ENCODE results near the gene WDR18. TPM values are rescaled to one million over a fixed set of nuclear protein-coding genes. Genes with fewer than 3 reads are reported as not detected.

WDR18 gene
- total RNA-seq, 1 donor from 2014 or later: 60.0 TPM

DNA sequence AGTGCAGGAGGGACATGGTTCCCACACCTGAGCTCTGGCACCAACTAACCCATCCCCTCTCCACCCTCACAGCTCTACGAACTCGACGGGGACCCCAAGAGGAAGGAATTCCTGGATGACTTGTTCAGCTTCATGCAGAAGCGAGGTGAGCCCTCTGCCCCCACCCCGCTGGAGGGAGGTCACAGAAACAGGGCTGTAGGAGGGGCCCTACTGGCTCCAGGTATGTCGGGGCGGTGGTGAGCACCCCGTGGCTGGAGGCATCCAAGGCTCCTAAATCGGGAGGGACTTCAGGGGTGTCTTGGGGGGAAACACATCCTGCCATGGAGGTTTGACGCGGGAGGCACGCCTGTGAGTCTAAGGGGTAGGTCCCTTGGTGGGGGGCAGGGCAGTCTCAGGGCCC is 24.1 kb upstream of the WDR18 start:
- Mint-ChIP-seq H3K4me3 (ENCODE audit: unreplicated experiment) (no peak overlapping the region), H3K36me3 (ENCODE audit: low read depth, unreplicated experiment) (peaks cover 11% of the 10 kb centered on the region), H3K27me3 (ENCODE audit: low read depth, unreplicated experiment) (no peaks in the 10 kb centered on the region), H3K27ac (ENCODE audit: unreplicated experiment) (no peak overlapping the region), H3K9me3 (ENCODE audit: unreplicated experiment) (no peaks in the 10 kb centered on the region), H3K4me1 (ENCODE audit: low read depth, unreplicated experiment) (peaks cover 11% of the 10 kb centered on the region)
- TF ChIP-seq, protein P1, sequence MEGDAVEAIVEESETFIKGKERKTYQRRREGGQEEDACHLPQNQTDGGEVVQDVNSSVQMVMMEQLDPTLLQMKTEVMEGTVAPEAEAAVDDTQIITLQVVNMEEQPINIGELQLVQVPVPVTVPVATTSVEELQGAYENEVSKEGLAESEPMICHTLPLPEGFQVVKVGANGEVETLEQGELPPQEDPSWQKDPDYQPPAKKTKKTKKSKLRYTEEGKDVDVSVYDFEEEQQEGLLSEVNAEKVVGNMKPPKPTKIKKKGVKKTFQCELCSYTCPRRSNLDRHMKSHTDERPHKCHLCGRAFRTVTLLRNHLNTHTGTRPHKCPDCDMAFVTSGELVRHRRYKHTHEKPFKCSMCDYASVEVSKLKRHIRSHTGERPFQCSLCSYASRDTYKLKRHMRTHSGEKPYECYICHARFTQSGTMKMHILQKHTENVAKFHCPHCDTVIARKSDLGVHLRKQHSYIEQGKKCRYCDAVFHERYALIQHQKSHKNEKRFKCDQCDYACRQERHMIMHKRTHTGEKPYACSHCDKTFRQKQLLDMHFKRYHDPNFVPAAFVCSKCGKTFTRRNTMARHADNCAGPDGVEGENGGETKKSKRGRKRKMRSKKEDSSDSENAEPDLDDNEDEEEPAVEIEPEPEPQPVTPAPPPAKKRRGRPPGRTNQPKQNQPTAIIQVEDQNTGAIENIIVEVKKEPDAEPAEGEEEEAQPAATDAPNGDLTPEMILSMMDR (IDR thresholded peaks at IDR 0.05; ENCODE audit: insufficient read depth, low read depth, low read length): no peak
- TF ChIP-seq EZH2 (IDR thresholded peaks at IDR 0.05; ENCODE audit: insufficient read depth, low read length): no peak
- Histone ChIP-seq H3K79me2 (ENCODE audit: insufficient read depth, low read length) (peaks cover 23% of the 10 kb centered on the region), H2AFZ (ENCODE audit: low read depth, low read length) (no peak overlapping the region), H4K20me1 (ENCODE audit: insufficient read depth, low read length) (peaks cover 40% of the 10 kb centered on the region), H3K9me3 (ENCODE audit: insufficient read depth, low read depth, low read length) (no peaks in the 10 kb centered on the region), H3K27me3 (ENCODE audit: insufficient read depth, low read length) (no peaks in the 10 kb centered on the region), H3K36me3 (ENCODE audit: insufficient read depth, low read length) (peaks cover under 1% of the 10 kb centered on the region), H3K4me1 (ENCODE audit: insufficient read depth, low read length) (peaks cover 9% of the 10 kb centered on the region), H3K4me2 (ENCODE audit: low read length) (no peak overlapping the region), H3K27ac (ENCODE audit: low read depth, low read length) (no peak overlapping the region), H3K4me3 (ENCODE audit: insufficient read depth, low read depth, low read length) (no peak overlapping the region), H3K9ac (ENCODE audit: low read length) (no peak overlapping the region)
- DNase-seq (ENCODE audit: low read depth) (no peak), FAIRE-seq (no peak)

DNA sequence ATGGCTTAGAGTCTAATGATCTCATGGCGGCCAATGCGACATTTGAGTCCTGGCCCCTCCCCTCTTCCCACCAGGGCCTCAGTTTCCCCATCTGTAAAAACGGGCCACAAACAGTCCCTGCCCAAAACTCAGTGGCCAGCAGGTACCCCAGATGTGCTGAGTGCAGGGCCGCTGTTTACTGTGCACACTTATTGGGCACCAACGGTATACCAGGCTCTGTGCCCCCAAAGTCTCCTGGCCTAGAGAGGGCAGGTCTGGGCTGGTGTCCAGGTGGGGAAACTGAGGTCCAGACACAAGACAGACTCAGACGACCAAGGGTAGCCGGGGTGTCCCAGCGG is 23.6 kb upstream of the WDR18 start:
- FAIRE-seq: no peak
- Mint-ChIP-seq H3K27me3 (ENCODE audit: low read depth, unreplicated experiment) (no peaks in the 10 kb centered on the region), H3K4me3 (ENCODE audit: unreplicated experiment) (no peak overlapping the region), H3K36me3 (ENCODE audit: low read depth, unreplicated experiment) (peaks cover 17% of the 10 kb centered on the region), H3K4me1 (ENCODE audit: low read depth, unreplicated experiment) (peaks cover 11% of the 10 kb centered on the region), H3K9me3 (ENCODE audit: unreplicated experiment) (no peaks in the 10 kb centered on the region), H3K27ac (ENCODE audit: unreplicated experiment) (no peak overlapping the region)
- H3K9ac ChIP-seq (ENCODE audit: low read length): no peak overlapping the region
- H3K9me3 ChIP-seq (ENCODE audit: insufficient read depth, low read depth, low read length): no peaks in the 10 kb centered on the region
- H2AFZ ChIP-seq (ENCODE audit: low read depth, low read length): no peak overlapping the region
- TF ChIP-seq, protein P1 (IDR thresholded peaks at IDR 0.05; ENCODE audit: insufficient read depth, low read depth, low read length): no peak
- no peak for TF ChIP-seq EZH2 (IDR thresholded peaks at IDR 0.05; ENCODE audit: insufficient read depth, low read length)
- peaks cover 18% of the 10 kb centered on the region for H3K79me2 ChIP-seq (ENCODE audit: insufficient read depth, low read length)
- H3K27me3 ChIP-seq (ENCODE audit: insufficient read depth, low read length): no peaks in the 10 kb centered on the region
- no peak for DNase-seq (ENCODE audit: low read depth)
- H3K4me2 ChIP-seq (ENCODE audit: low read length): no peak overlapping the region
- H3K4me3 ChIP-seq (ENCODE audit: insufficient read depth, low read depth, low read length): no peak overlapping the region
- no peak overlapping the region for H3K27ac ChIP-seq (ENCODE audit: low read depth, low read length)
- peaks cover 5% of the 10 kb centered on the region for H3K36me3 ChIP-seq (ENCODE audit: insufficient read depth, low read length)
- H4K20me1 ChIP-seq (ENCODE audit: insufficient read depth, low read length): peaks cover 35% of the 10 kb centered on the region
- H3K4me1 ChIP-seq (ENCODE audit: insufficient read depth, low read length): peaks cover 9% of the 10 kb centered on the region

DNA sequence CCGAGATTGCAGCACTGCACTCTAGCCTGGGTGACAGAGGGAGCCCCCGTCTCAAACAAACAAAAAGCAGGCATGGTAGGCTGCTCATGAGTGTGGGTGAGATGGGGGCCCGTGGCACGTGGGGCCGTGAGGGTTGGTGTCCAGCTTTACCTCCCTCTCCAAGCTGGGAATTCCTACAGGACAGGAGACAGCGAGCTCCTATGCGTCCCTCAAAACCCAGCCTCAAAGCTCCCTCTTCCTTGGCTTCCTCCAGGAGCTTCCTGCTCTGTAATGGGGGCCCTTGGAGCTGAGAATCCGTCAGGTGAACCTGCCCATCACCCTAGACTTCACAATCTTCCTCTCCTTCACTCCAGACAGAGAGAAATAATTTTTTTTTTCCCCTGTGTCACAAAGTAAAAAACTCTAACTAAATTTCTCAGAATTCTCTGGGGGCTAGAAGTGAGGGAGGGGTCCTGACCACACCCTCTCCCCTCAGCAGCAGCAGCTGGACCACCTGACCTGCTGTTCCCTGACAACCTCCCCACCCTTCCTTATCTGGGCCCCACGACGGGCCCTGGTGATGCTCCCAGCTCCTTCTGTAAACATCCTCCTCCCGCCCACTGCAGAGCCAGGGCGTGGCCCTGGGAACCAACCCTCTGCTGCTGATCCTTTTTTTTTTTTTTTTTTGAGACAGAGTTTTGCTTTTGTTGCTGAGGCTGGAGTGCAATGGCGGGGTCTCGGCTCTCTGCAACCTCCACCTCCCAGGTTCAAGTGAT is 22.1 kb upstream of the WDR18 start:
- Histone ChIP-seq H3K9ac (ENCODE audit: low read length) (no peak overlapping the region), H3K4me2 (ENCODE audit: low read length) (no peak overlapping the region), H3K27me3 (ENCODE audit: insufficient read depth, low read length) (no peaks in the 10 kb centered on the region), H2AFZ (ENCODE audit: low read depth, low read length) (no peak overlapping the region), H3K9me3 (ENCODE audit: insufficient read depth, low read depth, low read length) (no peaks in the 10 kb centered on the region), H3K79me2 (ENCODE audit: insufficient read depth, low read length) (peaks cover 9% of the 10 kb centered on the region), H4K20me1 (ENCODE audit: insufficient read depth, low read length) (peaks cover 25% of the 10 kb centered on the region), H3K4me3 (ENCODE audit: insufficient read depth, low read depth, low read length) (no peak overlapping the region), H3K36me3 (ENCODE audit: insufficient read depth, low read length) (peaks cover 10% of the 10 kb centered on the region), H3K4me1 (ENCODE audit: insufficient read depth, low read length) (peaks cover 2% of the 10 kb centered on the region), H3K27ac (ENCODE audit: low read depth, low read length) (no peak overlapping the region)
- no peaks in the 10 kb centered on the region for H3K9me3 Mint-ChIP-seq (ENCODE audit: unreplicated experiment)
- DNase-seq (ENCODE audit: low read depth): no peak
- H3K27me3 Mint-ChIP-seq (ENCODE audit: low read depth, unreplicated experiment): no peaks in the 10 kb centered on the region
- H3K27ac Mint-ChIP-seq (ENCODE audit: unreplicated experiment): no peak overlapping the region
- H3K36me3 Mint-ChIP-seq (ENCODE audit: low read depth, unreplicated experiment): peaks cover 22% of the 10 kb centered on the region
- H3K4me3 Mint-ChIP-seq (ENCODE audit: unreplicated experiment): no peak overlapping the region
- TF ChIP-seq, protein P1 (IDR thresholded peaks at IDR 0.05; ENCODE audit: insufficient read depth, low read depth, low read length): no peak
- TF ChIP-seq EZH2 (IDR thresholded peaks at IDR 0.05; ENCODE audit: insufficient read depth, low read length): no peak
- H3K4me1 Mint-ChIP-seq (ENCODE audit: low read depth, unreplicated experiment): peaks cover 11% of the 10 kb centered on the region
- no peak for FAIRE-seq
